Nephron (organoid): ENCODE results near the gene FBXW12.
A peak's percentile ranks its signal among the peaks of the same experiment; 100 is the strongest.

Experiments
- H3K27ac Mint-ChIP-seq, 3 experiments: 2 replicates each; pipeline ENCODE4 v1.8.0; 2020; ENCODE audit warnings: mixed read lengths in 3 of 3, mild to moderate bottlenecking in 2 of 3, moderate library complexity in 1 of 3
- H3K27me3 Mint-ChIP-seq: 2 replicates; pipeline ENCODE4 v1.8.0; 2021; ENCODE audit warnings: low read depth, mild to moderate bottlenecking, moderate library complexity, mixed read lengths
- H3K36me3 Mint-ChIP-seq: 2 replicates; pipeline ENCODE4 v1.8.0; 2020; ENCODE audit warnings: low read depth, mixed read lengths
- H3K4me1 Mint-ChIP-seq: 2 replicates; pipeline ENCODE4 v1.8.0; 2020; ENCODE audit warnings: mixed read lengths
- H3K4me3 Mint-ChIP-seq, 3 experiments: 2 replicates each; pipeline ENCODE4 v1.8.0; 2020; ENCODE audit warnings: mild to moderate bottlenecking in 3 of 3, mixed read lengths in 3 of 3, moderate library complexity in 2 of 3
- H3K9me3 Mint-ChIP-seq: 2 replicates; pipeline ENCODE4 v1.8.0; 2020; ENCODE audit warnings: mixed read lengths
- TF ChIP-seq, protein P1 (sequence below), 3 experiments: fragments of 200-600 bp; sonication (generic); IDR thresholded peaks; one replicate each; pipeline ENCODE4 v1.5.0; 2021; ENCODE audit warnings: antibody characterized with exemption in 3 of 3; ENCODE audit not compliant: unreplicated experiment in 3 of 3

Gene FBXW12

GRCh38 chr3:48402281-48402732, 30.3 kb downstream of the FBXW12 start:
- Mint-ChIP-seq H3K36me3 (peaks cover 14% of the 10 kb centered on the region), H3K9me3 (no peaks in the 10 kb centered on the region), H3K4me1 (no peaks in the 10 kb centered on the region), H3K4me3 (no peak overlapping the region), H3K27ac (peak overlapping the region in 1 of 3 experiments; percentile 16), H3K27me3 (peaks cover 6% of the 10 kb centered on the region)
- TF ChIP-seq, protein P1, sequence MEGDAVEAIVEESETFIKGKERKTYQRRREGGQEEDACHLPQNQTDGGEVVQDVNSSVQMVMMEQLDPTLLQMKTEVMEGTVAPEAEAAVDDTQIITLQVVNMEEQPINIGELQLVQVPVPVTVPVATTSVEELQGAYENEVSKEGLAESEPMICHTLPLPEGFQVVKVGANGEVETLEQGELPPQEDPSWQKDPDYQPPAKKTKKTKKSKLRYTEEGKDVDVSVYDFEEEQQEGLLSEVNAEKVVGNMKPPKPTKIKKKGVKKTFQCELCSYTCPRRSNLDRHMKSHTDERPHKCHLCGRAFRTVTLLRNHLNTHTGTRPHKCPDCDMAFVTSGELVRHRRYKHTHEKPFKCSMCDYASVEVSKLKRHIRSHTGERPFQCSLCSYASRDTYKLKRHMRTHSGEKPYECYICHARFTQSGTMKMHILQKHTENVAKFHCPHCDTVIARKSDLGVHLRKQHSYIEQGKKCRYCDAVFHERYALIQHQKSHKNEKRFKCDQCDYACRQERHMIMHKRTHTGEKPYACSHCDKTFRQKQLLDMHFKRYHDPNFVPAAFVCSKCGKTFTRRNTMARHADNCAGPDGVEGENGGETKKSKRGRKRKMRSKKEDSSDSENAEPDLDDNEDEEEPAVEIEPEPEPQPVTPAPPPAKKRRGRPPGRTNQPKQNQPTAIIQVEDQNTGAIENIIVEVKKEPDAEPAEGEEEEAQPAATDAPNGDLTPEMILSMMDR (IDR thresholded peaks at IDR 0.05; ENCODE audit: unreplicated experiment in 3 of 3) = no peak

- Mint-ChIP-seq H3K4me1 (no peaks in the 10 kb centered on the region), H3K9me3 (no peaks in the 10 kb centered on the region)
Observed at GRCh38 chr3:48402907-48403306, 30.9 kb downstream of the FBXW12 start.

DNA sequence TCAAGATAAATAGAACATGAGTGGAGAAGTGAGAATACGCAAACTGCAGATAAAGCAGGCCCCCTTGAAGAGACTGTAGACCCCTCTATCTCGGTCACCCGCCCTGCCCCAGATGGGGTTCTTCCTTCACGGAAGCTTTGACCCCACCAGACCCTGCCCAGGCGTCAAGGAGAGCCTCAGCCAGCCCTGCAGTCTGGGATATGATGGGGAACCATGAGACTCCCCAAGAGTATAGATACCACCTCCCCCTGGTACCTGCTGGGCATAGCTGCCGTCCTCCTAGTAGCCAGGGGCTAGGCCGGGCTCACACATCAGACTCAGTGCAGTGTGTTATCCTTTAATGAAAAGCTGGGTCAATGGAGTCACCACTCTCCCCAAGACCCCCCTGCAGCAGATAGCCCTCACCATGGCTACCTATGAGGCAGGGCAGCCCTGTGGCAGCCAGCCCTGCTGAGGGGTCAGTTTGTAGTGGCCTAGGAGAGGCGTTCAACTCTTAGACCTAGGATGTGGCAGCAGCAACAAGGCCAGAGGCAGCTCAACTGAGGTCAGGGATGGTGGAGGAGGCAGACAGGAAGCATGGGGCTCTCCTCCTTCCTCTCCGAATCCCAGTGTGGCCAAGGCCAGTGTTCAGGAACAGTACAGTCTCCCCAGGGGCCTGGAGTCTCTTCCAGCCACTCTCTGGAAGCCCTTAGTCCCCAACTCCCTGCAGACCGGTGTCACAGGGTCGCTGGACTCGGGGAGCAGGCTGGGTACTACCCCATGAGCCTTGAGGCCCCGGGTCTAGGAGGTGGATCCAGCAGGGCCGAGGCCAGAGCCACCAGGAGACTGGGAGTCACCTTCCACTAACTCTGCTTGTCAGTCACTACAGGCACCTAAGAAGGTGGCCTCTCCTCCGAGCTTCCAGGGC, 31.8 kb downstream of the FBXW12 start:
- Mint-ChIP-seq H3K4me3 (no peak overlapping the region), H3K27me3 (no peaks in the 10 kb centered on the region), H3K9me3 (no peaks in the 10 kb centered on the region), H3K4me1 (no peaks in the 10 kb centered on the region), H3K27ac (no peak overlapping the region), H3K36me3 (peaks cover 24% of the 10 kb centered on the region)
- TF ChIP-seq, protein P1 (IDR thresholded peaks at IDR 0.05; ENCODE audit: unreplicated experiment in 3 of 3) = no peak

More at GRCh38 chr3:48402907-48403306, 30.9 kb downstream of the FBXW12 start:
- Mint-ChIP-seq H3K27me3 (peaks cover under 1% of the 10 kb centered on the region), H3K27ac (no peak overlapping the region), H3K36me3 (peaks cover 17% of the 10 kb centered on the region), H3K4me3 (no peak overlapping the region)
- TF ChIP-seq, protein P1 (IDR thresholded peaks at IDR 0.05; ENCODE audit: unreplicated experiment in 3 of 3) = no peak

- no peak overlapping the region for H3K27ac Mint-ChIP-seq
- peaks cover 31% of the 10 kb centered on the region for H3K36me3 Mint-ChIP-seq
- H3K4me3 Mint-ChIP-seq = no peak overlapping the region
- H3K9me3 Mint-ChIP-seq = no peaks in the 10 kb centered on the region
- H3K27me3 Mint-ChIP-seq = no peaks in the 10 kb centered on the region
- TF ChIP-seq, protein P1 (IDR thresholded peaks at IDR 0.05; ENCODE audit: unreplicated experiment in 3 of 3) = no peak
- no peaks in the 10 kb centered on the region for H3K4me1 Mint-ChIP-seq
Observed at GRCh38 chr3:48404440-48405342, 32.7 kb downstream of the FBXW12 start.

GRCh38 chr3:48405343-48405881, 33.4 kb downstream of the FBXW12 start:
- Mint-ChIP-seq H3K27me3 (no peaks in the 10 kb centered on the region), H3K4me3 (no peak overlapping the region), H3K27ac (no peak overlapping the region), H3K36me3 (peaks cover 35% of the 10 kb centered on the region), H3K9me3 (no peaks in the 10 kb centered on the region), H3K4me1 (no peaks in the 10 kb centered on the region)
- TF ChIP-seq, protein P1 (IDR thresholded peaks at IDR 0.05; ENCODE audit: unreplicated experiment in 3 of 3) = no peak
